ENCODE data around the gene CLDN19. TPM values are rescaled to one million over a fixed set of nuclear protein-coding genes. Genes with fewer than 3 reads are reported as not detected.

The CLDN19 gene
- total and polyA plus RNA-seq, 9 of the 15 experiments (the other 6 are each of a cell fraction or from before 2014, with no cell fraction given): not detected

- peaks cover 20% of the 10 kb centered on the region; the same call in 2 of the 3 replicates for H3K36me3 ChIP-seq (ENCODE audit: control insufficient read depth, insufficient read depth, low read length)
- in situ Hi-C loops (cut with MboI): no loop called here
- no peak for FAIRE-seq
- no peak overlapping the region for H3K4me3 ChIP-seq
- 66% methylated on average over 5 of the region's 5 CpGs for WGBS (ENCODE audit: insufficient coverage, low coverage, missing lambda C conversion rate)
- intact Hi-C loops (cut with micrococcal nuclease): no loop called here
- POLR2A ChIA-PET: no interaction called here
- no peaks in the 10 kb centered on the region for H4K20me1 ChIP-seq (replicated peaks; ENCODE audit: control insufficient read depth, insufficient read depth, low read length)
- BruUV-seq (replicated peaks): no TSS peak
- H3K4me2 ChIP-seq (ENCODE audit: insufficient read depth, low read length): no peak overlapping the region
- H3K9me1 ChIP-seq (ENCODE audit: control insufficient read depth, insufficient read depth, low read length): no peaks in the 10 kb centered on the region
- H3K4me1 ChIP-seq (replicated peaks in 1 of 2; ENCODE audit: control insufficient read depth in 2 of 2, insufficient read depth in 2 of 2, low read length in 2 of 2): peaks cover 0 to 15% of the 10 kb centered on the region in 2 experiments; a peak in 2 of 5 replicates
- ATAC-seq: no peak
- H3K27me3 ChIP-seq (ENCODE audit: control insufficient read depth in 2 of 2, insufficient read depth in 2 of 2, low read length in 2 of 2): no peaks in the 10 kb centered on the region
- DNase-seq (ENCODE audit: extremely low read depth in 1 of 4, low spot score in 3 of 4): no peak
- CTCF ChIA-PET (ENCODE audit: low intra/inter-chr PET ratio): no interaction called here
- no peak overlapping the region for H2AFZ ChIP-seq (ENCODE audit: low read depth, low read length)
- H3K79me2 ChIP-seq (ENCODE audit: control insufficient read depth, insufficient read depth, low read length): no peaks in the 10 kb centered on the region
- peak overlapping the region in 1 of 2 experiments; percentile 31; a peak in 1 of 4 replicates for H3K9ac ChIP-seq (ENCODE audit: insufficient read depth in 1 of 2, low read depth in 2 of 2, low read length in 2 of 2)
- H3K9me3 ChIP-seq (replicated peaks; ENCODE audit: control insufficient read depth, insufficient read depth, low read depth, low read length): no peaks in the 10 kb centered on the region
- no peak overlapping the region for H3K27ac ChIP-seq (ENCODE audit: extremely low read depth, low read depth, low read length)
- TF ChIP-seq ZNF316 (IDR thresholded peaks at IDR 0.05) (no peak), RAD51 (IDR thresholded peaks at IDR 0.05; ENCODE audit: borderline replicate concordance, low read depth) (no peak), ZNF239 (CRISPR knock-in tag; IDR thresholded peaks at IDR 0.05) (no peak), CBFA2T3 (IDR thresholded peaks at IDR 0.05) (no peak), ETS1 (conservative IDR thresholded peaks at IDR 0.05; ENCODE audit: control insufficient read depth, low read depth, low read length) (no peak), ZBTB2 (IDR thresholded peaks at IDR 0.05) (no peak), POLR3A (IDR thresholded peaks at IDR 0.05; ENCODE audit: borderline replicate concordance, extremely low read depth, insufficient read depth, insufficient read length) (no peak), CBFB (CRISPR knock-in tag; IDR thresholded peaks at IDR 0.05) (no peak), ZBTB8A (IDR thresholded peaks at IDR 0.05; ENCODE audit: partially characterized antibody) (no peak)
- TF ChIP-seq, protein P1, sequence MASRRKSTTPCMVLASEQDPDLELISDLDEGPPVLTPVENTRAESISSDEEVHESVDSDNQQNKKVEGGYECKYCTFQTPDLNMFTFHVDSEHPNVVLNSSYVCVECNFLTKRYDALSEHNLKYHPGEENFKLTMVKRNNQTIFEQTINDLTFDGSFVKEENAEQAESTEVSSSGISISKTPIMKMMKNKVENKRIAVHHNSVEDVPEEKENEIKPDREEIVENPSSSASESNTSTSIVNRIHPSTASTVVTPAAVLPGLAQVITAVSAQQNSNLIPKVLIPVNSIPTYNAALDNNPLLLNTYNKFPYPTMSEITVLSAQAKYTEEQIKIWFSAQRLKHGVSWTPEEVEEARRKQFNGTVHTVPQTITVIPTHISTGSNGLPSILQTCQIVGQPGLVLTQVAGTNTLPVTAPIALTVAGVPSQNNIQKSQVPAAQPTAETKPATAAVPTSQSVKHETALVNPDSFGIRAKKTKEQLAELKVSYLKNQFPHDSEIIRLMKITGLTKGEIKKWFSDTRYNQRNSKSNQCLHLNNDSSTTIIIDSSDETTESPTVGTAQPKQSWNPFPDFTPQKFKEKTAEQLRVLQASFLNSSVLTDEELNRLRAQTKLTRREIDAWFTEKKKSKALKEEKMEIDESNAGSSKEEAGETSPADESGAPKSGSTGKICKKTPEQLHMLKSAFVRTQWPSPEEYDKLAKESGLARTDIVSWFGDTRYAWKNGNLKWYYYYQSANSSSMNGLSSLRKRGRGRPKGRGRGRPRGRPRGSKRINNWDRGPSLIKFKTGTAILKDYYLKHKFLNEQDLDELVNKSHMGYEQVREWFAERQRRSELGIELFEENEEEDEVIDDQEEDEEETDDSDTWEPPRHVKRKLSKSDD (conservative IDR thresholded peaks at IDR 0.05; ENCODE audit: low read length): no peak
Measured at GRCh38 chr1:42786097-42786496, 46.1 kb upstream of the CLDN19 start.
